Measurements from ENCODE around the gene MCF2L.

The MCF2L gene

GRCh38 chr13:113117911-113118260 lies 148.9 kb downstream of the MCF2L start:
- no peak for DNase-seq

- DNase-seq, result no peak
Observed at GRCh38 chr13:113118261-113119021, 149.4 kb downstream of the MCF2L start.

- DNase-seq, result no peak
Observed at GRCh38 chr13:113119166-113119821, 150.3 kb downstream of the MCF2L start.

GRCh38 chr13:113119822-113120189 lies 150.8 kb downstream of the MCF2L start:
- no peak for DNase-seq

- no peak for DNase-seq
Observed at GRCh38 chr13:113120300-113121182, 151.5 kb downstream of the MCF2L start.

- no peak for DNase-seq
Observed at GRCh38 chr13:113121183-113121927, 152.3 kb downstream of the MCF2L start.

- no peak for DNase-seq
Observed at GRCh38 chr13:113121928-113122471, 153.0 kb downstream of the MCF2L start.

- no peak for DNase-seq
Observed at GRCh38 chr13:113122550-113123225, 153.7 kb downstream of the MCF2L start, which contains the start of gene F10. F10 (plus strand) TSS chr13:113122799; CDS start chr13:113122856, 57 bp downstream.

GRCh38 chr13:113123226-113124201 lies 154.5 kb downstream of the MCF2L start:
- no peak for DNase-seq

GRCh38 chr13:113124211-113124970 lies 155.4 kb downstream of the MCF2L start:
- DNase-seq, result no peak

GRCh38 chr13:113125506-113126264 lies 156.7 kb downstream of the MCF2L start:
- DNase-seq, result no peak

GRCh38 chr13:113126265-113127150 lies 157.5 kb downstream of the MCF2L start:
- DNase-seq, result no peak

- no peak for DNase-seq
Observed at GRCh38 chr13:113129480-113129879, 160.5 kb downstream of the MCF2L start.

- no peak for DNase-seq
Observed at GRCh38 chr13:113129921-113130750, 161.1 kb downstream of the MCF2L start.

GRCh38 chr13:113135281-113135760 lies 166.3 kb downstream of the MCF2L start:
- DNase-seq, result no peak

- no peak for DNase-seq
Observed at GRCh38 chr13:113137691-113138298, 168.8 kb downstream of the MCF2L start.

Data from activated gamma-delta T cell (primary cell).